ENCODE data around the gene MEF2A.

MEF2A gene

GRCh38 chr15:99708563-99708962, 142.8 kb downstream of the MEF2A start:
- peaks cover 5% of the 10 kb centered on the region; the same call in 1 of the 2 replicates for H3K4me1 ChIP-seq (ENCODE audit: insufficient read depth, low read length)
- H3K27ac ChIP-seq (ENCODE audit: low read length) = no peak overlapping the region
- no peak overlapping the region for H3K9ac ChIP-seq (ENCODE audit: low read depth, low read length)
- no peaks in the 10 kb centered on the region for H3K9me3 ChIP-seq (ENCODE audit: insufficient read depth, low read depth, low read length)
- H3K27me3 ChIP-seq (ENCODE audit: insufficient read depth, low read length) = no peaks in the 10 kb centered on the region
- H3K4me3 ChIP-seq (ENCODE audit: low read length) = no peak overlapping the region
- peaks cover 27% of the 10 kb centered on the region for H3K36me3 ChIP-seq (ENCODE audit: insufficient read depth, low read depth, low read length)

- Histone ChIP-seq H3K27me3 (ENCODE audit: insufficient read depth, low read length) (no peaks in the 10 kb centered on the region), H3K4me1 (ENCODE audit: insufficient read depth, low read length) (no peaks in the 10 kb centered on the region), H3K36me3 (ENCODE audit: insufficient read depth, low read depth, low read length) (peaks cover 30% of the 10 kb centered on the region), H3K9me3 (ENCODE audit: insufficient read depth, low read depth, low read length) (no peaks in the 10 kb centered on the region), H3K27ac (ENCODE audit: low read length) (no peak overlapping the region), H3K9ac (ENCODE audit: low read depth, low read length) (no peak overlapping the region), H3K4me3 (ENCODE audit: low read length) (no peak overlapping the region)
Observed at GRCh38 chr15:99709243-99709986, 143.6 kb downstream of the MEF2A start.

DNA sequence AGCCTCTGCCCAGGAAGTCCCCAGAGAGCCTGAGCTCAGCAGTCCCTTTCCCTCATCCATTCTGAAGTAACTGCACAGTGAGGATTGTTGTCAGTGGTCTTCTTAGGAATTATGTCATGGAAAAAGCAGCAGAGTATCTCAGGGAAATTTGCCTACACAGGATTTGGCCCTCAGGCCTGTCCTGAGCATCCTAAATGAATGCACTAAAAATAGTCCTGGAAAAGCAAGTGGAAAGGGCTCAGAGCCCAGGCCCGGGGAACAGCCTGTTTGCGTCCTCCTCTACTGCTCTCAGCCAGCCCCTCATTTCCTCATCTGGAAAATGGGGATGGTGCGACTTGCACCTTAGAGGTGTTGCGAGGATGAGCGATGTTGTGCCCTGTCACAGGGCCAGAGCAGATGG, 145.8 kb downstream of the MEF2A start:
- Histone ChIP-seq H3K36me3 (ENCODE audit: insufficient read depth, low read depth, low read length) (peaks cover 37% of the 10 kb centered on the region), H3K4me3 (ENCODE audit: low read length) (no peak overlapping the region)

GRCh38 chr15:99712415-99712814, 146.6 kb downstream of the MEF2A start:
- Histone ChIP-seq H3K9me3 (ENCODE audit: insufficient read depth, low read depth, low read length) (no peaks in the 10 kb centered on the region), H3K4me1 (ENCODE audit: insufficient read depth, low read length) (no peaks in the 10 kb centered on the region), H3K27me3 (ENCODE audit: insufficient read depth, low read length) (no peaks in the 10 kb centered on the region), H3K4me3 (ENCODE audit: low read length) (no peak overlapping the region), H3K9ac (ENCODE audit: low read depth, low read length) (no peak overlapping the region), H3K27ac (ENCODE audit: low read length) (no peak overlapping the region), H3K36me3 (ENCODE audit: insufficient read depth, low read depth, low read length) (peaks cover 32% of the 10 kb centered on the region)

More for the DNA sequence above, 145.8 kb downstream of the MEF2A start:
- H3K27ac ChIP-seq (ENCODE audit: low read length) = no peak overlapping the region
- no peak overlapping the region for H3K9ac ChIP-seq (ENCODE audit: low read depth, low read length)
- H3K9me3 ChIP-seq (ENCODE audit: insufficient read depth, low read depth, low read length) = no peaks in the 10 kb centered on the region
- no peaks in the 10 kb centered on the region for H3K27me3 ChIP-seq (ENCODE audit: insufficient read depth, low read length)
- H3K4me1 ChIP-seq (ENCODE audit: insufficient read depth, low read length) = no peaks in the 10 kb centered on the region

- Histone ChIP-seq H3K27me3 (ENCODE audit: insufficient read depth, low read length) (no peaks in the 10 kb centered on the region), H3K9ac (ENCODE audit: low read depth, low read length) (no peak overlapping the region), H3K9me3 (ENCODE audit: insufficient read depth, low read depth, low read length) (no peaks in the 10 kb centered on the region), H3K27ac (ENCODE audit: low read length) (no peak overlapping the region), H3K4me1 (ENCODE audit: insufficient read depth, low read length) (no peaks in the 10 kb centered on the region), H3K36me3 (ENCODE audit: insufficient read depth, low read depth, low read length) (peaks cover 19% of the 10 kb centered on the region; the same call in 1 of the 2 replicates), H3K4me3 (ENCODE audit: low read length) (no peak overlapping the region)
Observed at GRCh38 chr15:99716540-99717095, 150.8 kb downstream of the MEF2A start.

DNA sequence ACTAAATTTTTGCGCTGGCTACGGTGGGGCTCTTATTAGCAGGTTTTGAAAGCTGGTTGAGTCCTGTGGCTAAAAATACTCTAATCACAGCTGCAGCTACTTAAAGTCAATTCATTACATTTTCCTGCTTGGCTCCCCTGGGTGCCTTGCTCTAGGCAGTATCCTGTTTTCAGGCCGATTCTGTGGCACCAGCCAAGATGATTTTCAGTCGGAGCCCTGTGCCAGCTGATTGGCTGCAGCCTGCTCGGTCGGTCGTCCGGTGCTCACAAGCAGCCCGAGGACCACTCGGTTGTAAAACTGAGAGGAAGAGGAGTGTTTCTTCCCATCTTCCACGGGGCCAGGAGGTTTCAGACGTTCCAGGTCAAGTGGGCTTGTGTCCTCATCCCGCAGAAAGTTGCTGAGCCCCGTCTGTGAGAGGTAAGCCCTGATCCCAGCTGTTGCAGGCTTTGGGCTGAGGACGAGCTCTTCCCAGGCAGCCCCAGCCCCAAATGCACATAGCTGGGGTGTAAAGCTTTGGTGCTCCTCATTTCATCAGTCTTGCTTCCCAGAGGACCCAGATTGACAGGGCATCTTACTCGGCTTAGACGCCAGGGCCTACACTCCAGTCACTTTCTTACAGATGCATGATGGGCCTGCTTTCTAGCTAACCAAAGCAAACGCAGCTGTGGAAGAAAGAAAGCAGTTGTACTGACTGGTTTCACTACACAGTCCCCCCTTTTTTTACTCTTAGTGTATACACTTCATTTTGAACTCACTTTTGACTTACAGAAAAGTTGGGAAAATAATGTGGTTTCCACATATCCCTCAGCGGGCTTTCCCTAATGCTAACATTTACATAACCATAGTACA, 151.6 kb downstream of the MEF2A start:
- Histone ChIP-seq H3K4me1 (ENCODE audit: insufficient read depth, low read length) (no peaks in the 10 kb centered on the region), H3K4me3 (ENCODE audit: low read length) (no peak overlapping the region), H3K36me3 (ENCODE audit: insufficient read depth, low read depth, low read length) (peaks cover 17% of the 10 kb centered on the region; the same call in 1 of the 2 replicates), H3K9ac (ENCODE audit: low read depth, low read length) (no peak overlapping the region), H3K27me3 (ENCODE audit: insufficient read depth, low read length) (no peaks in the 10 kb centered on the region), H3K9me3 (ENCODE audit: insufficient read depth, low read depth, low read length) (no peaks in the 10 kb centered on the region), H3K27ac (ENCODE audit: low read length) (no peak overlapping the region)

GRCh38 chr15:99718421-99718820, 152.6 kb downstream of the MEF2A start:
- Histone ChIP-seq H3K27me3 (ENCODE audit: insufficient read depth, low read length) (no peaks in the 10 kb centered on the region), H3K9me3 (ENCODE audit: insufficient read depth, low read depth, low read length) (no peaks in the 10 kb centered on the region), H3K9ac (ENCODE audit: low read depth, low read length) (no peak overlapping the region), H3K4me1 (ENCODE audit: insufficient read depth, low read length) (no peaks in the 10 kb centered on the region), H3K36me3 (ENCODE audit: insufficient read depth, low read depth, low read length) (peaks cover 10% of the 10 kb centered on the region; the same call in 1 of the 2 replicates), H3K4me3 (ENCODE audit: low read length) (no peak overlapping the region), H3K27ac (ENCODE audit: low read length) (no peak overlapping the region)

DNA sequence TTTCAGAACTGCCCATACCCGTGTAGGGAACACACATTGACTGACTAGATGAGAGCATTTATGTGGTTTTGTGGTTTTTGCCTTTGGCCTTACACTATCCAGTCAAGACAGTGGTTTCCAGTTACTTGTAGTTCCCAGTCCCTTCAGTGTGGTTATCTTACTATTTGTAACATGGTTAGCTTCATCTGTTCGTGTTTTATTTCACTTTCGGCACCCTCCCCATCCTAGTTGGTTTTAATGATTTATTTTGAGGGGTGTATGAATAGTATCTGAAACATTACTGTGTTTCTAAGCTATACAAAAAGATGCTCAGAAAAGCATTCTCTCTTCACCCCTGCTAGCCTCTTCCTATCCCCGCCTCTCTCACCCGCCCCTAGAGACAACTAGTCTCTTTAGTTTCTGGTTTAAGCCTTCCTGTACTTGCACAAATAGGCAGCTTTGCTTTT, 153.3 kb downstream of the MEF2A start:
- Histone ChIP-seq H3K9ac (ENCODE audit: low read depth, low read length) (no peak overlapping the region), H3K9me3 (ENCODE audit: insufficient read depth, low read depth, low read length) (no peaks in the 10 kb centered on the region), H3K4me1 (ENCODE audit: insufficient read depth, low read length) (no peaks in the 10 kb centered on the region), H3K27me3 (ENCODE audit: insufficient read depth, low read length) (no peaks in the 10 kb centered on the region), H3K4me3 (ENCODE audit: low read length) (no peak overlapping the region), H3K36me3 (ENCODE audit: insufficient read depth, low read depth, low read length) (peaks cover 10% of the 10 kb centered on the region; the same call in 1 of the 2 replicates), H3K27ac (ENCODE audit: low read length) (no peak overlapping the region)

DNA sequence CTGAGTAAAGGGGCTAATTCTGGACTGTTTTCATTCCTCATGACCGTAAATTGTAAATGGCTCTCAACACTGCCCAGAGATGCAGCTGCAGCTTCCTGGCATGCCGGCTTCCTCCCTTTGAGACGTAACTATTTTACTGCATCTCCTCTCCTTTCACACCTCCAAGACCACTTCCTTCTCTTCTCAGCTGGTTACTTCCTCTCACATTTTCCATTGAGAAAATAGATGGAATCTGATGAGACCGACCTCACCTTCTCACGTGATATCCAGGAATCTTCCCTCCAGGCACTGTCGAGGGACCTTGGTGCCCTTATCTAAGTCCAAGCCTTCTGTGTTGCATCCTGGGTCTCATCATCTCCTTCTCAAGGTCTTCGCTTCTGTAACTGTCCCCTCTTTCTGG, 154.7 kb downstream of the MEF2A start:
- Histone ChIP-seq H3K27ac (ENCODE audit: low read length) (no peak overlapping the region), H3K9me3 (ENCODE audit: insufficient read depth, low read depth, low read length) (peaks cover 11% of the 10 kb centered on the region; the same call in 1 of the 2 replicates), H3K9ac (ENCODE audit: low read depth, low read length) (no peak overlapping the region), H3K4me3 (ENCODE audit: low read length) (no peak overlapping the region), H3K27me3 (ENCODE audit: insufficient read depth, low read length) (no peaks in the 10 kb centered on the region), H3K36me3 (ENCODE audit: insufficient read depth, low read depth, low read length) (peaks cover 2% of the 10 kb centered on the region; the same call in 1 of the 2 replicates), H3K4me1 (ENCODE audit: insufficient read depth, low read length) (no peaks in the 10 kb centered on the region)

GRCh38 chr15:99721104-99721778, 155.5 kb downstream of the MEF2A start:
- no peak overlapping the region for H3K4me3 ChIP-seq (ENCODE audit: low read length)
- H3K27ac ChIP-seq (ENCODE audit: low read length) = no peak overlapping the region
- no peaks in the 10 kb centered on the region for H3K27me3 ChIP-seq (ENCODE audit: insufficient read depth, low read length)
- peaks cover 15% of the 10 kb centered on the region; the same call in 1 of the 2 replicates for H3K9me3 ChIP-seq (ENCODE audit: insufficient read depth, low read depth, low read length)
- peaks cover 4% of the 10 kb centered on the region; the same call in 1 of the 2 replicates for H3K36me3 ChIP-seq (ENCODE audit: insufficient read depth, low read depth, low read length)
- H3K4me1 ChIP-seq (ENCODE audit: insufficient read depth, low read length) = no peaks in the 10 kb centered on the region
- no peak overlapping the region for H3K9ac ChIP-seq (ENCODE audit: low read depth, low read length)

DNA sequence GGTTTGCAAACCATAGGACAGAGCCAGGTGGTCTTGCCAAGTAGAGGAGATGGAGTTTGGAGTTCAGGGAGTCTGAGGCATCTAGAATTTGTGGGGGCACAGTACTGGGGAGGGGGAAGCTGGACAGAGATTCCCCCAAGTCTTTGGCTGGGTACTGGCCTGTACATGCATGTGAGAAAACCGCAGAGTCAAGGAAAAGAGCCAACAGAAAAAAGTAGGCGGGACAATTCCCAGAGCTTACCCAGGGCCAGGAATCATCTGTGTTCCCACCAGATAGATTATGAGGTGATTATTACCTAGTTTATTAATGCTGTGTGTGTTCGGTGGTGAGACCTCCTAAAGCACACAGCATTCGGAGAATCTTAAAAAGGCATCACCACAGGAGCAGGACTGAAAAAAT, 156.1 kb downstream of the MEF2A start:
- no peaks in the 10 kb centered on the region for H3K4me1 ChIP-seq (ENCODE audit: insufficient read depth, low read length)
- no peak overlapping the region for H3K27ac ChIP-seq (ENCODE audit: low read length)

More for the DNA sequence above, 156.1 kb downstream of the MEF2A start:
- Histone ChIP-seq H3K9ac (ENCODE audit: low read depth, low read length) (no peak overlapping the region), H3K27me3 (ENCODE audit: insufficient read depth, low read length) (no peaks in the 10 kb centered on the region), H3K4me3 (ENCODE audit: low read length) (no peak overlapping the region), H3K9me3 (ENCODE audit: insufficient read depth, low read depth, low read length) (peaks cover 15% of the 10 kb centered on the region; the same call in 1 of the 2 replicates), H3K36me3 (ENCODE audit: insufficient read depth, low read depth, low read length) (peaks cover 4% of the 10 kb centered on the region; the same call in 1 of the 2 replicates)
